ENCODE results near the gene DPPA3. TPM values are rescaled to one million over a fixed set of nuclear protein-coding genes. Genes with fewer than 3 reads are reported as not detected.
"Not testable (repeated sequence)": the region's sequence is repeated elsewhere in the genome, so short reads cannot be mapped to it uniquely, and the experiment has no call there.

DPPA3 gene
- total and polyA plus RNA-seq, 2 of the 13 experiments (the other 11 are each of a cell fraction or from before 2014, with no cell fraction given) = not detected

GRCh38 chr12:7677432-7677888 is 33.8 kb upstream of the DPPA3 start:
- H3K36me3 ChIP-seq (replicated peaks in 1 of 2; ENCODE audit: control insufficient read depth in 1 of 2, insufficient read depth in 2 of 2, low read length in 2 of 2); H3K27me3 ChIP-seq (ENCODE audit: control insufficient read depth in 1 of 2, insufficient read depth in 2 of 2, low read length in 2 of 2); H3K4me1 ChIP-seq (ENCODE audit: insufficient read depth, low read length); H2AFZ ChIP-seq (ENCODE audit: low read length); FAIRE-seq; H3K4me3 ChIP-seq (replicated peaks in 1 of 3; ENCODE audit: insufficient read depth in 1 of 3, low read depth in 2 of 3, low read length in 3 of 3); POLR2A ChIA-PET; H4K20me1 ChIP-seq (ENCODE audit: insufficient read depth, low read length); H3K9ac ChIP-seq (ENCODE audit: insufficient read depth, low read depth, low read length); BruUV-seq (replicated peaks); H3K9me3 ChIP-seq (ENCODE audit: low read length); H3K79me2 ChIP-seq (ENCODE audit: insufficient read depth, low read length); H3K27ac ChIP-seq (ENCODE audit: extremely low read length, insufficient read depth, low read length): not testable (repeated sequence)
- peak overlapping the region; percentile 14; the same call in 1 of the 2 replicates for H3K4me2 ChIP-seq (ENCODE audit: low read depth, low read length)
- in situ Hi-C loops (cut with HindIII; ENCODE audit: extremely low pct_ligation_motif_present, low pct_unique_long_range_greater_than_20kb) = loop anchor here (5.0 kb wide), 1 partner anchor 130 kb away; no protein-coding TSS in a partner anchor
- CTCF ChIA-PET (ENCODE audit: low intra/inter-chr PET ratio, low total read pairs) = interaction anchor here (6.3 kb wide), 1 partner anchor 129 kb away, joined by 44 read pairs; no protein-coding TSS in a partner anchor
- ATAC-seq (peak; percentile 58; the same call in 2 of the 3 replicates), DNase-seq (ENCODE audit: low spot score) (peak; percentile 35)
- TF ChIP-seq RAD21 (CRISPR knock-in tag; IDR thresholded peaks at IDR 0.05) (0 out of 2 replicates have a peak, but pooled peaks have one; percentile 17), STAG1 (CRISPR knock-in tag; IDR thresholded peaks at IDR 0.05) (peak; percentile 66), ZNF770 (CRISPR knock-in tag; IDR thresholded peaks at IDR 0.05) (peak; percentile 21; the same call in 1 of the 2 replicates), SMC3 (IDR thresholded peaks at IDR 0.05; ENCODE audit: low read length) (peak; percentile 55), SOX5 (CRISPR knock-in tag; IDR thresholded peaks at IDR 0.05; ENCODE audit: borderline replicate concordance) (0 out of 2 replicates have a peak, but pooled peaks have one; percentile 12), CTCF (CRISPR knock-in tag; IDR thresholded peaks at IDR 0.05) (peak; percentile 54)
- 35% methylated on average over 9 of the region's 9 CpGs for WGBS (ENCODE audit: low lambda C conversion rate)
- intact Hi-C loops (cut with micrococcal nuclease; ENCODE audit: unreplicated experiment) = loop anchor here (1.0 kb wide), 1 partner anchor 130 kb away; no protein-coding TSS in a partner anchor

All from HepG2 (cell line).